HepG2 (cell line): Measurements from ENCODE around the gene ZNF584. TPM values are rescaled to one million over a fixed set of nuclear protein-coding genes. Genes with fewer than 3 reads are reported as not detected.
A peak's percentile ranks its signal among the peaks of the same experiment; 100 is the strongest.

ENCODE experiments used
- BRF2 ChIP-seq: sonication (generic); formaldehyde crosslinking; IDR thresholded peaks from 2 replicates; pipeline ENCODE4 v1.8.1; 2022; ENCODE audit warnings: mild to moderate bottlenecking, missing genetic modification reagents
- CCDC6 ChIP-seq: sonication (generic); formaldehyde crosslinking; IDR thresholded peaks from 2 replicates; pipeline ENCODE4 v1.8.1; 2022; ENCODE audit warnings: mild to moderate bottlenecking, missing genetic modification reagents, moderate library complexity
- EEA1 ChIP-seq: sonication (generic); formaldehyde crosslinking; IDR thresholded peaks from 2 replicates; pipeline ENCODE4 v1.5.1; 2020; ENCODE audit warnings: mild to moderate bottlenecking, missing genetic modification reagents, borderline replicate concordance
- GTF2F1 ChIP-seq: fragments of 150-350 bp; IDR thresholded peaks from 2 replicates; pipeline ENCODE4 v1.6.1; 2014; ENCODE audit warnings: low read length
- HNF1A ChIP-seq, 2 experiments: sonication (generic) in 1 of 2; formaldehyde crosslinking in 1 of 2; IDR thresholded peaks; 2 replicates each; pipeline versions ENCODE4 v1.4.0 to v1.6.1; 2016 to 2020; ENCODE audit warnings: borderline replicate concordance in 1 of 2, low read depth in 1 of 2, mild to moderate bottlenecking in 1 of 2, missing genetic modification reagents in 1 of 2
- HOMEZ ChIP-seq: IDR thresholded peaks from 2 replicates; pipeline ENCODE4 v1.6.1; 2016; ENCODE audit warnings: low read depth
- KLF6 ChIP-seq: IDR thresholded peaks from 2 replicates; pipeline ENCODE4 v1.8.0; 2016; ENCODE audit warnings: missing biosample characterization, missing genetic modification reagents
- MEF2D ChIP-seq: sonication (generic); formaldehyde crosslinking; IDR thresholded peaks from 2 replicates; pipeline ENCODE4 v1.5.1; 2020; ENCODE audit warnings: mild to moderate bottlenecking, missing genetic modification reagents
- NCOA5 ChIP-seq: sonication (generic); formaldehyde crosslinking; IDR thresholded peaks from 2 replicates; pipeline ENCODE4 v1.4.0; 2020; ENCODE audit warnings: missing genetic modification reagents
- PITX1 ChIP-seq: sonication (generic); formaldehyde crosslinking; IDR thresholded peaks from 2 replicates; pipeline ENCODE4 v1.5.1; 2020; ENCODE audit warnings: mild to moderate bottlenecking, missing genetic modification reagents
- PRDM4 ChIP-seq: sonication (generic); formaldehyde crosslinking; IDR thresholded peaks from 2 replicates; pipeline ENCODE4 v1.9.0; 2021; ENCODE audit warnings: missing genetic modification reagents, borderline replicate concordance
- SAFB2 ChIP-seq: sonication (generic); formaldehyde crosslinking; IDR thresholded peaks from 2 replicates; pipeline ENCODE4 v1.5.1; 2020; ENCODE audit warnings: missing genetic modification reagents, low read depth, mild to moderate bottlenecking, borderline replicate concordance
- TAF15 ChIP-seq: fragments of 200-400 bp; formaldehyde crosslinking; IDR thresholded peaks from one replicate; pipeline ENCODE4 v1.6.1; 2018; ENCODE audit warnings: mild to moderate bottlenecking, low read depth, low read length; ENCODE audit not compliant: poor library complexity, severe bottlenecking
- ZBTB2 ChIP-seq: sonication (generic); formaldehyde crosslinking; IDR thresholded peaks from 2 replicates; pipeline ENCODE4 v1.8.0; 2022; ENCODE audit warnings: low read depth, missing genetic modification reagents
- ZNF382 ChIP-seq: sonication (generic); formaldehyde crosslinking; IDR thresholded peaks from 2 replicates; pipeline ENCODE4 v1.5.0; 2020; ENCODE audit warnings: missing genetic modification reagents, mild to moderate bottlenecking, borderline replicate concordance
- ZNF510 ChIP-seq: sonication (generic); formaldehyde crosslinking; IDR thresholded peaks from 2 replicates; pipeline ENCODE4 v1.4.0; 2020; ENCODE audit warnings: low read depth, mild to moderate bottlenecking, missing genetic modification reagents
- ZNF607 ChIP-seq: sonication (generic); formaldehyde crosslinking; IDR thresholded peaks from 2 replicates; pipeline ENCODE4 v1.5.1; 2020; ENCODE audit warnings: missing genetic modification reagents, mild to moderate bottlenecking, borderline replicate concordance
- polyA plus RNA-seq, 8 experiments: library from polyadenylated mRNA; depleted of rRNA in 3 of 8; stranded (reverse) in 7 of 8; unstranded in 1 of 8; fragments of >200 nt; fragmentation: Illumina TruSeq in 4 of 8; extraction: Trizol in 4 of 8; gene quantifications; 2 replicates each; pipeline versions ENCODE4 v1.2.1 to v1.2.3, GENCODE V29; 2011 to 2016; ENCODE audit warnings: low read depth in 4 of 8, missing spikeins in 1 of 8, mixed read lengths in 1 of 8; ENCODE audit not compliant: insufficient read depth in 1 of 8
- total RNA-seq, 5 experiments: library from RNA; depleted of rRNA; stranded (reverse); fragments of >200 nt; fragmentation: Illumina TruSeq; extraction: Trizol; gene quantifications; 2 replicates each; pipeline ENCODE4 v1.2.3, GENCODE V29; 2016; ENCODE audit warnings: low read depth in 1 of 5

The ZNF584 gene
- total and polyA plus RNA-seq, 2 of the 13 experiments (the other 11 are each of a cell fraction or from before 2014, with no cell fraction given) = 2.4 to 7.0 TPM

GRCh38 chr19:58451358-58452101 lies 43.1 kb downstream of the ZNF584 start, which contains the start of gene ZNF324B (continued):
- TF ChIP-seq ZNF607 (CRISPR knock-in tag) = peak; percentile 73; the same call in 1 of the 2 replicates
- TF ChIP-seq CCDC6 = no peak
- TF ChIP-seq NCOA5 = no peak
- no peak for TF ChIP-seq BRF2 (CRISPR knock-in tag)
- no peak for TF ChIP-seq KLF6 (CRISPR knock-in tag)
- TF ChIP-seq HNF1A (IDR thresholded peaks at IDR 0.05; ENCODE audit: low read depth) = no peak
- TF ChIP-seq HNF1A (CRISPR knock-in tag; IDR thresholded peaks at IDR 0.05; ENCODE audit: borderline replicate concordance) = no peak
- no peak for TF ChIP-seq ZNF510 (CRISPR knock-in tag)
- no peak for TF ChIP-seq ZNF382
- no peak; the same call in 1 of the 2 replicates for TF ChIP-seq PITX1 (CRISPR knock-in tag)
- TF ChIP-seq SAFB2 = no peak
- 0 out of 2 replicates have a peak, but pooled peaks have one; percentile 39 for TF ChIP-seq ZBTB2 (CRISPR knock-in tag)
- TF ChIP-seq TAF15 = peak; percentile 50
- TF ChIP-seq PRDM4 (CRISPR knock-in tag) = no peak
- peak; percentile 6; the same call in 1 of the 2 replicates for TF ChIP-seq HOMEZ (CRISPR knock-in tag)
- no peak for TF ChIP-seq GTF2F1
- TF ChIP-seq EEA1 (CRISPR knock-in tag) = no peak
- TF ChIP-seq MEF2D (CRISPR knock-in tag) = 0 out of 2 replicates have a peak, but pooled peaks have one; percentile 27
